Vagina (tissue), 2 donors: Measurements from ENCODE around the gene PHACTR4.

ENCODE experiments used
- CTCF ChIP-seq, 3 experiments: fragments of 450-650 bp in 2 of 3; fragments of 200-600 bp in 1 of 3; sonication (generic) in 1 of 3; IDR thresholded peaks; one replicate each; pipeline ENCODE4 v1.5.1; 2017 to 2019; ENCODE audit warnings: antibody characterized with exemption in 3 of 3, mild to moderate bottlenecking in 2 of 3, moderate library complexity in 2 of 3
- POLR2AphosphoS5 ChIP-seq, 2 donors: sonication (generic); formaldehyde crosslinking; IDR thresholded peaks; one replicate each; pipeline ENCODE4 v1.9.0; 2017; ENCODE audit warnings: antibody characterized with exemption in 2 of 2, mild to moderate bottlenecking in 2 of 2, low read depth in 1 of 2; ENCODE audit not compliant: insufficient read depth in 1 of 2

- TF ChIP-seq POLR2AphosphoS5 (IDR thresholded peaks at IDR 0.05; ENCODE audit: insufficient read depth in 1 of 2, low read depth in 1 of 2) (no peak), CTCF (IDR thresholded peaks at IDR 0.05) (no peak)
Observed at GRCh38 chr1:28340221-28340974, 29.1 kb upstream of the PHACTR4 start.
